Gastroesophageal sphincter (tissue), 4 donors: ENCODE measurements around the gene SERPINA1. TPM values are rescaled to one million over a fixed set of nuclear protein-coding genes. Genes with fewer than 3 reads are reported as not detected.

Source experiments
- ATAC-seq: fragments of 150-250 bp; one replicate; pipeline ENCODE4 v1.9.1; 2016; ENCODE audit warnings: mild to moderate bottlenecking, moderate library complexity
- H3K27ac ChIP-seq, 4 donors: fragments of 200-600 bp; sonication (generic) in 3 of 4; 1 replicate in 3 of 4; 2 replicates in 1 of 4; pipeline ENCODE4 v1.5.1; 2016 to 2019
- H3K27me3 ChIP-seq: fragments of 200-600 bp; sonication (generic); one replicate; pipeline ENCODE4 v1.5.1; 2019
- H3K36me3 ChIP-seq, 2 donors: fragments of 200-600 bp; sonication (generic); one replicate each; pipeline ENCODE4 v1.5.1; 2019; ENCODE audit warnings: control low read depth in 1 of 2
- H3K4me1 ChIP-seq, 3 donors: fragments of 200-600 bp; sonication (generic); 1 replicate in 2 of 3; 2 replicates in 1 of 3; pipeline ENCODE4 v1.5.1; 2016 to 2019; ENCODE audit warnings: control low read depth in 2 of 3
- H3K4me3 ChIP-seq, 2 donors: fragments of 200-600 bp; sonication (generic); one replicate each; pipeline ENCODE4 v1.5.1; 2019; ENCODE audit warnings: mild to moderate bottlenecking in 1 of 2, moderate library complexity in 1 of 2
- H3K9me3 ChIP-seq, 3 donors: fragments of 200-600 bp; sonication (generic); one replicate each; pipeline ENCODE4 v1.5.1; 2017 to 2019; ENCODE audit warnings: control low read depth in 2 of 3
- EP300 ChIP-seq: sonication (generic); formaldehyde crosslinking; IDR thresholded peaks from one replicate; pipeline ENCODE4 v1.6.1; 2017; ENCODE audit warnings: antibody characterized with exemption, mild to moderate bottlenecking
- POLR2A ChIP-seq, 2 donors: fragments of 450-650 bp; IDR thresholded peaks; one replicate each; pipeline ENCODE4 v1.6.1; 2017; ENCODE audit warnings: antibody characterized with exemption in 2 of 2, mild to moderate bottlenecking in 2 of 2, moderate library complexity in 1 of 2
- POLR2AphosphoS5 ChIP-seq: sonication (generic); formaldehyde crosslinking; IDR thresholded peaks from one replicate; pipeline ENCODE4 v1.6.1; 2017; ENCODE audit warnings: antibody characterized with exemption
- WGBS, 2 donors: methylation state at CpG; one replicate each; pipeline ENCODE4 v1.1.5; 2018; ENCODE audit warnings: low coverage in 1 of 2; 5-methylcytosine and 5-hydroxymethylcytosine counted together
- total RNA-seq, 4 donors: library from RNA; depleted of rRNA; stranded (reverse); fragments of >200 nt; gene quantifications; one replicate each; pipeline ENCODE4 v1.1.0, GENCODE V29; 2016
- TF ChIP-seq, protein P1 (sequence below), 4 experiments: fragments of 200-600 bp in 2 of 4; fragments of 450-650 bp in 2 of 4; sonication (generic) in 1 of 4; IDR thresholded peaks; one replicate each; pipeline ENCODE4 v1.5.1; 2017 to 2019; ENCODE audit warnings: antibody characterized with exemption in 4 of 4, mild to moderate bottlenecking in 2 of 4, moderate library complexity in 2 of 4

SERPINA1 gene
- total RNA-seq, 4 donors from 2014 or later, result 1.7 to 22.1 (median 9.4) TPM

DNA sequence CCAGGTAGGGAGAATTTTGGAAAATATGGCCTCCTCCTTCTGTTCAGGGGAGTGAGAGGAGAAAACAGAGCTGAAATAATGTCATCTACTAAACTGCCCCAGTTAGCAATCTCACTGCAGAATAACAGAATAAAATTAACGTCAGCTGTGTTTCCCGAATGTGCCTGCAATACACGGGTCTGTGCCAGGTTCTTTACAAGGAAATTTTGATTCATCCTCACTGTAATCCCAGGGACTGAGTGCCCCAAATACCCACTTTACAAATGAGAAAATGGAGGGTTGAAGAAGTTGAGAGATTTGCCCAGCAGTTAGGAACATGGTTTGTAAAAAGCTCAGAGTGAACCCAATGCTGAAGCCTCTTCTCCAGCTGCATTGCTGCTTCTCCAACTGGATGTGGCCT, 44.0 kb downstream of the SERPINA1 start:
- Histone ChIP-seq H3K4me3 (no peak overlapping the region), H3K9me3 (no peaks in the 10 kb centered on the region), H3K27me3 (peaks cover 10% of the 10 kb centered on the region), H3K36me3 (no peaks in the 10 kb centered on the region), H3K27ac (peak overlapping the region in 1 of 4 donors; percentile 4), H3K4me1 (peaks cover 0 to 16% (median 11%) of the 10 kb centered on the region in 3 donors)
- ATAC-seq, result peak; percentile 23
- TF ChIP-seq, protein P1, sequence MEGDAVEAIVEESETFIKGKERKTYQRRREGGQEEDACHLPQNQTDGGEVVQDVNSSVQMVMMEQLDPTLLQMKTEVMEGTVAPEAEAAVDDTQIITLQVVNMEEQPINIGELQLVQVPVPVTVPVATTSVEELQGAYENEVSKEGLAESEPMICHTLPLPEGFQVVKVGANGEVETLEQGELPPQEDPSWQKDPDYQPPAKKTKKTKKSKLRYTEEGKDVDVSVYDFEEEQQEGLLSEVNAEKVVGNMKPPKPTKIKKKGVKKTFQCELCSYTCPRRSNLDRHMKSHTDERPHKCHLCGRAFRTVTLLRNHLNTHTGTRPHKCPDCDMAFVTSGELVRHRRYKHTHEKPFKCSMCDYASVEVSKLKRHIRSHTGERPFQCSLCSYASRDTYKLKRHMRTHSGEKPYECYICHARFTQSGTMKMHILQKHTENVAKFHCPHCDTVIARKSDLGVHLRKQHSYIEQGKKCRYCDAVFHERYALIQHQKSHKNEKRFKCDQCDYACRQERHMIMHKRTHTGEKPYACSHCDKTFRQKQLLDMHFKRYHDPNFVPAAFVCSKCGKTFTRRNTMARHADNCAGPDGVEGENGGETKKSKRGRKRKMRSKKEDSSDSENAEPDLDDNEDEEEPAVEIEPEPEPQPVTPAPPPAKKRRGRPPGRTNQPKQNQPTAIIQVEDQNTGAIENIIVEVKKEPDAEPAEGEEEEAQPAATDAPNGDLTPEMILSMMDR (IDR thresholded peaks at IDR 0.05), result no peak
- TF ChIP-seq EP300 (no peak), POLR2AphosphoS5 (no peak)
- WGBS, 2 donors, result 51 to 66% methylated on average over 3 of the region's 3 CpGs

DNA sequence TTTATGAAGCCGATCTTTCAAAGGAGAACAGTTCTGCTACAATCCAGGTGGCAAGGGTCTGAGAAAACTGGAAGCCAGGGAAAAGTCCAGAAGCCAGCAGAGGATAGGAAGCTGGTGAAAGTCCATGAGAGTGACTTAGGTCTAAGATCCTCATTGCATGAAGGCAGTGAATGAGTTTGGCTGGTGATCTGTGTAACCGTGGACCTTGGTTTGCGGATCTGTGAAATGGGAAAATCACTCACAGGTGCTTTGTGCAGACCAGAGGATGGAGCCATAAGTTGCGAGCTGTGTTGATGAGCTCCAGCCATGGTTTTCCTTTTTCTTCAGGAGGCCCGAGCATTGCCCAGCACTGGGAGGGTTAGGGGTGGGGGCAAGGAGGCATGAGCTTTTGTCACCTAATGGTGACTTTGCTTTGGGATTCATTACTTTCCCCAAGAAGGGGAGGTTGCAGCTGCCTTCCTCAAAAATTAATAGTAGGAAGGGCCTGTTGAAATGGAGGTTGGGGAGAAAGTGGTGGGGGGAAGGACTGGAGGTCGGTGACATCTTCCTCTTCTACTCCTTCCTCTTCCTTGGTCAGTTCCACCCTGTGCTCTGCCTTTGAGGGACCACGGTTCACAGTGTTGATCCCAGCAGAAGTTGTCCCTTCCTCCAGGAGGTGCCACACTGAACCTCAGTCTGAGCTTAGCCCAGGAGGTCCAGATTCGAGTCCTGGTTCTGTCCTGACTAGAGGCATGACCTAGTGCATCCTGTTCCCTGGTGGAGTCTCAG, 45.0 kb downstream of the SERPINA1 start:
- ATAC-seq, result no peak
- no peaks in the 10 kb centered on the region for H3K36me3 ChIP-seq
- H3K4me1 ChIP-seq, result peaks cover 0 to 16% (median 11%) of the 10 kb centered on the region in 3 donors
- 90 to 94% methylated on average over 3 to 5 of the region's 8 CpGs for WGBS, 2 donors
- peak overlapping the region in 2 of 4 donors; percentile 10 to 14 for H3K27ac ChIP-seq
- no peak overlapping the region for H3K4me3 ChIP-seq
- H3K9me3 ChIP-seq, result no peaks in the 10 kb centered on the region
- peaks cover under 1% of the 10 kb centered on the region for H3K27me3 ChIP-seq
- TF ChIP-seq EP300, result no peak
- TF ChIP-seq POLR2A (IDR thresholded peaks at IDR 0.05), result no peak
- TF ChIP-seq, protein P1 (IDR thresholded peaks at IDR 0.05), result no peak
- TF ChIP-seq POLR2AphosphoS5, result no peak

DNA sequence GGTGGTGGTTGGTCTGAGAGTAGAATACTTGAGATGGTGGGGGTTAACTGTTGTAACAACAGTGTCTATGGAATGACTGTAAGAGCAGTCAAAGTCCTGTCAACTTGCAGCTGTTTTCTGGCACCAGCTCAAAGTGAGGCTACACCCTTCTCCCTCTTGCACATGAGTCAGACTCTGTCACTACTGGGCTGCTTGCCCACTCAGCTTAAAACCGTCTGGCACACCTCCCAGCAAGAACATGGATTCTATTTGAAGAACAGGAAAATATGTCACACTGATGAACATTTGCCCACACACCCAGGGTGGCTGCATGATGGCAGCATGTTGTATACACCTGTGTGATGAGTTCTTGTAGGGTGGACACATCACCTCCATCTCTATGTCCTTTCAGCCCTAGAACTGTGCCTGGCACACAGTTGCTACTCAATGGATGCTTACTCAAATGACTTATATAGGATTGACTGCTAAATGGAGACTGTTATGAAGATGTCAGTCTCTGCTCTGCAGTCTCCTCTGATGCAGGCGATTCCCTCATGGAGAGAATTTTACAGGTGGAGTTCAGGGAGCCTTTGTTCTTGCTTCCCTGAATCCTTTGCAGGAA, 46.0 kb downstream of the SERPINA1 start:
- H3K9me3 ChIP-seq, result no peaks in the 10 kb centered on the region
- TF ChIP-seq POLR2AphosphoS5 (peak; percentile 82), EP300 (no peak)
- H3K36me3 ChIP-seq, result no peaks in the 10 kb centered on the region
- 0 to 22% methylated on average over 1 to 2 of the region's 2 CpGs for WGBS, 2 donors
- H3K4me1 ChIP-seq, result peaks cover 0 to 16% (median 11%) of the 10 kb centered on the region in 3 donors
- H3K27ac ChIP-seq, result peak overlapping the region in 2 of 4 donors; percentile 17 to 31
- no peaks in the 10 kb centered on the region for H3K27me3 ChIP-seq
- no peak overlapping the region for H3K4me3 ChIP-seq
- peak; percentile 74 for ATAC-seq

DNA sequence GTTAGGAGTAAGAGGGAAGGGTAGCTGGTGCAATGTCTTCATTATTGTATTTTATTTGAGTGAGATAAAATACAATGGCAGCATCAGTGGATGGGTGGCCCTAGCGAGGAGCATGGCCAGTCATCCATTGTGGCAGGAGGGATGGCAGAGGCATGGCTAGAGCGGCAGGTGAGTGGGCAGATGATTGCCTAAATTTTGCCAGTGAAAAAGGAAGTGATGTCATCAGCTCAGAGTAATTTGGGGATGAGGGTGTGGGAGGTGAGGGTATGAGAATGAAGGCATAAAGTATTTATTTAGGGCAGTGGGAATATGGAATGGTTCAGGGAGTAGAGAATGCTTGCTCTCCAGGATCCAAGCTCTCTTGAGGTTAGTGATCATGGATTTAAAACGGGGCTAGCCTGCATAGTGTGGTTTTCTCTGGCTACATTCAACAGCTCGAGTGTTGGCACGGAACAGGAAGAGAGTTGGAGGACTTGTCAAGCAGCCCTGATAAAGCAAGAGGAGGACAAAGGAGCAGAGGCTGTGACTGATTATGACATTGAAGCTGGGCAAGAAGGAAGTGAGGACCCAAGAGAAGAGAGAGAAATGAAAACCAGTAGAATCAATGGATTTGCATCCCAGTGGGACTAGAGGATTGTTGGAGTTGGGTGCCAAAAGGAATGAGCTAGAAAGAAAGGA, 46.6 kb downstream of the SERPINA1 start:
- Histone ChIP-seq H3K36me3 (no peaks in the 10 kb centered on the region), H3K27ac (peak overlapping the region in 2 of 4 donors; percentile 17 to 31), H3K4me3 (no peak overlapping the region), H3K9me3 (no peaks in the 10 kb centered on the region), H3K27me3 (no peaks in the 10 kb centered on the region), H3K4me1 (peaks cover 0 to 16% (median 11%) of the 10 kb centered on the region in 3 donors)
- WGBS, 2 donors, result 48 to 67% methylated on average over 2 to 5 of the region's 5 CpGs
- ATAC-seq, result no peak
- TF ChIP-seq POLR2AphosphoS5, result no peak
- TF ChIP-seq, protein P1 (IDR thresholded peaks at IDR 0.05), result no peak
- TF ChIP-seq POLR2A (IDR thresholded peaks at IDR 0.05), result no peak
- TF ChIP-seq EP300, result no peak

DNA sequence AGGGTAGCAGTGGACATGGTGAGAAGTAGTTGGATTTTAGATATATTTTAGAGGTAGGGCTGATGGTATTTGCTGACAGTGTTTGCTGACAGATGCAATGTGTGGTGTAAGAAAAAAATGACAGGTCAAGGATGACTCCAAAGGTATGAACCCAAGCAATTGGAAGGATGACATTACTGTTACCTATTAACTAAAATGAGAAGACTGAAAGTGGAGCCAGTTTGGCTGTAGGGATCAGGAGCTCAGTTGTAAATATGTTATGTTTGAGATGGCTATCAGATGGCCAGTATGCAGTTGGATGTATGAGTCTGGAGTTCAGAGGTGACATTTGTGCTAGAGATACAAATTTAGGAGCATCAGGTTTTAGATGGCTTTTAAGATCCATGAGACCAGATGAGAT, 47.9 kb downstream of the SERPINA1 start:
- no peaks in the 10 kb centered on the region for H3K9me3 ChIP-seq
- TF ChIP-seq POLR2A (IDR thresholded peaks at IDR 0.05) (no peak), EP300 (no peak), POLR2AphosphoS5 (no peak)
- TF ChIP-seq, protein P1 (IDR thresholded peaks at IDR 0.05), result no peak
- no peaks in the 10 kb centered on the region for H3K36me3 ChIP-seq
- no peaks in the 10 kb centered on the region for H3K27me3 ChIP-seq
- H3K4me1 ChIP-seq, result peaks cover 0 to 16% (median 11%) of the 10 kb centered on the region in 3 donors
- no peak overlapping the region for H3K4me3 ChIP-seq
- no peak for ATAC-seq
- H3K27ac ChIP-seq, result no peak overlapping the region
